HG03175 (cell line): Measurements from ENCODE around the gene CCDC97.
A peak's percentile ranks its signal among the peaks of the same experiment; 100 is the strongest.

Experiments
- ATAC-seq: cut with Tn5 transposase; IDR thresholded peaks from one replicate; pipeline ENCODE4 v1.9.1; 2021; ENCODE audit warnings: mild to moderate bottlenecking, moderate library complexity; ENCODE audit not compliant: unreplicated experiment

CCDC97 gene

DNA sequence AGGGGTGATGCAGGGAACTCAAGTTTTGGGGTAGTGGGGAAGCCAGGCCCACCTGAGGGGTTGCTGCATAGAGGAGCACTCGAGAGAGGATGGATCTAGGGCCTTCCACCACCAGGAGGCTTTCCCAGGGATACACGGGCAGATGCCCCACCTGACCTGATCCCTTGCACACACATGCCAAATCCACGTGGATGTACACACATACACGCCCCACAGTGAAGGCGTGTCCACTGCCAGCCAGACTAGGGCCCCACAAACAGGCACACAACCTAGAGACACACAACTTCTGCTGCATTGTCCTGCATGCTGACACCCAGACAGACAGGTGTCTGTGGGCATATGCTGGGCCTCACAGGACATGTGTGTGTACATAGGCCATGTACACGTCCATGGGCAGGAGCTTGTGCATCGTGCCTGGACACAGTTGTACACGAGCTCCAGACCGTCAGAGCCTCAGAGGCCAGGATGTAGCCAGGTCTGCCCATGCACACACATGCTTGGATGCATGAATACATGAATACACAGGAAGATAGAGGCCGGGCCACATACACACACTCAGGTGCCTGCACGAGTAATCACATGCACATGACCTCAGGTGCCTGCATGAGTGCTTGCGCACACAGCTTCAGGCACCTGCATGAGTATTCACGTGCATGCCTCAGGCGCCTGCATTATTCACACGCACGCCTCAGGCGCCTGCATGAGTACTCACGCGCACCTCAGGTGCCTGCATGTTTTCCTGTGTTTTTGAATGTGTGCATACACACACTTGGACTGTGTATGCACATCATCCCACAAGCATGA is 8.9 kb downstream of the CCDC97 start:
- no peak for ATAC-seq

- ATAC-seq = no peak
These were observed 9.7 kb downstream of the CCDC97 start for GRCh38 chr19:41319500-41320184.

DNA sequence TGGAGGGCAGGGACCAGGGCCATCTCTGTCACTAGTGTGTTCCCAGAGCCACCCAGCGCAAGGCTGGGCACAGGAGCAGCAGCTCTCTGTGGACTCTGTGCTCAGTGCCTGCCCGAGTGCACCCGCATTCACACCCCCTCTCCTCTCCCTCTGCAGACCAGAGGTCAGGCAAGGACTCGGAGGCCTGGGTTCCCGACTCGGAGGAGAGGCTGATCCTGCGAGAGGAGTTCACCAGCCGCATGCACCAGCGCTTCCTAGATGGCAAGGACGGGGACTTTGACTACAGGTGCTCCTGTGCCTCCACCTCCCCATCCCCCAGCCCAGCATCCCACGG is 10.2 kb downstream of the CCDC97 start:
- no peak for ATAC-seq

DNA sequence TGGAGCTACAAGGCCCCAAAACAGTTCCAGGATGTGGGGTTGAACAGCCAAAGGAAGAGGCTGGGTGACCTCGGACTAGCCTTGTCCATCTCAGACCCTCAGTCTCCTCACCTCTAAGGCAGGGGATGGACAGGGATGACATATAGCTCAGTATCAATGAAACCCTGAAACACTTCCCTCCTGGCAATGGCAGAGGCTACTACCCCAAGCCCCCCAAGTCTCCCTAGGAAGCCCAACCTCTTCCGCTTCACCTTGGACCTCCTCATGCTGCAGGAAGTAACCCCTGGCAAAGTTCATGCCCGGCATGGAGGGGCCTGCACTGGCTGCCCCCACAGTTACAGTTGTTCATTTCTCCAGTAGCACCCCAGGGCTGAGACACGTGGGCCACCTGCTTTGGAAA is 10.6 kb downstream of the CCDC97 start:
- ATAC-seq = no peak

- no peak for ATAC-seq
These were observed 11.2 kb downstream of the CCDC97 start for GRCh38 chr19:41321204-41321599.

DNA sequence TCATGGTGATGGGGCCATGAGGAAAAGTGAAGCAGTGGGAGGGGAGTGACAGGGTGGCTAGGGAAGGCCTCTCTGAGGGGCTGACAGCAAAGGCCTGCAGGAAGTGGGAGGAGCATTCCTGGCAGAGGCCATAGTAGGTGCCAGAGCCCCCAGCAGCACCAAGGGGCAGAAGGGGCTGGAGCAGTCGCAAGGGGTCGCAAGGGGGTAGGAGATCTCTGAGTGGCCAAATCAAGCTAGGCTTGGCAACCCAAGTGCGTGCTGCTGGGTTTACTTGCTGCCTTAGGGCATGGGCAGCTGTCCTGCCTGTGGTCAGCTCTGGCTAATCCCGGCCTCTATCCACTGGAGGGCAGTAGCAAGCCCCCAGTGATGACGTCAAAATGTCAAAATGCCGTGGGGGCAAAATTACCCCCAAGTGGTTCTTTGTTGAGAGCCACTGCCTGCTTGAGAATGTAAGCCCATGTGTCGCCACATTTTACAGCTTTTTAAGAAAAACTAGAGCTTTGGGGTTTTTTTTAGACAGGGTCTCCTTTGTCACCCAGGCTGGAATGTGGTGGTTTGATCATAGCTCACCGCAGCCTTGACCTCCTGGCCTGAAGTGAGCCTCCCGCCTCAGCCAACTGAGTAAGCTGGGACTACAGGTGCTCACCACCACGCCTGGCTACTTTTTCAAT is 11.8 kb downstream of the CCDC97 start:
- ATAC-seq = no peak

DNA sequence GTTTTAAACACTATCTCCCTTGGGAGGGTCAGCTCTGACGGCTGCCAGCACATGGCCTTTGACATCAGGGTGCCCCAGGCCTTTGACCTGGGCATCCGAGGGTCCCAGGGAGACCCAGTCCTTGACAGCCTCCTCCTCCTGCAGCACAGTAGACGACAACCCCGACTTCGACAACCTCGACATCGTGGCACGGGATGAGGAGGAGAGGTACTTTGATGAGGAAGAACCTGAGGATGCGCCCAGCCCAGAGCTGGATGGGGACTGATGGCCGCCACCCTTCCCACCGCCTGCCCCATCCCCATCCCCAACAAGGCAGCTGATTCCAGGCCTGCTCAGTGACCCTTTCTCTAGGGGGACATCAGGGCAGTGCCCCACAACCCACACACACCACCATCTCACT is 12.5 kb downstream of the CCDC97 start:
- ATAC-seq = no peak

- no peak for ATAC-seq
These were observed 13.1 kb downstream of the CCDC97 start for GRCh38 chr19:41323023-41323422.

DNA sequence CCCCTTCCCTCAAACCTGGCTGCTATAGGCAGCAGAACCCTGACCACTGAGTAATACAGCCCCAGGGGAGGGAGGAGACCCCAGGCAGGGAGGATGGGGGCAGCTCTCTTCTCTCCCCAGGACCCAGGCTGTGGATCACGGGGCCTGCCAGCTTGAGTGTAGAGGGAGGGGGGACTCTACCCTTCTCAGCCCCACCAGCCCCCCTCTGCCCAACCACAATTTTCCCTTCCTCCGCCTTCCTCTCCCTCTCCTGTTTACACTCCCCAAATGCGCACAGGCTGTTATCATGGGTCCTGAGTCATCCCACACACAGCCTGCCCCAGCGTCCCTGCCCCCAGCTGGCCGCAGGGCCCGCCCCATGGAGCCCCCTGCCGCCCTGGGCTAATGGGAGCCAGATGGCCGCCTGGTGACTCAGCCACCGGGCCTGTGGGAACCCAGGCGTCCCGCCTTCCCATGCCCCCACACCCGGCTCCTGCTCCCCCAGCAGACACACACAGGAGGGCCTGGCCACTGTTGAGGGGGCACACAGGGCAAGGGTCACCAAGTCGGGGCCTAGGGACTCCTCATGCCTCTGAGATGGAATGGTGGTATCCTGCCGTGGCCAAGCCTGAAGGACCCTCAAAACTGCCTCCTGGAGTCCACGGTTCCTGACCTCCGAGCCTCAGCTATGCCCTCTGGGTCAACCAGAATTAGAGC is 13.6 kb downstream of the CCDC97 start:
- ATAC-seq = no peak

DNA sequence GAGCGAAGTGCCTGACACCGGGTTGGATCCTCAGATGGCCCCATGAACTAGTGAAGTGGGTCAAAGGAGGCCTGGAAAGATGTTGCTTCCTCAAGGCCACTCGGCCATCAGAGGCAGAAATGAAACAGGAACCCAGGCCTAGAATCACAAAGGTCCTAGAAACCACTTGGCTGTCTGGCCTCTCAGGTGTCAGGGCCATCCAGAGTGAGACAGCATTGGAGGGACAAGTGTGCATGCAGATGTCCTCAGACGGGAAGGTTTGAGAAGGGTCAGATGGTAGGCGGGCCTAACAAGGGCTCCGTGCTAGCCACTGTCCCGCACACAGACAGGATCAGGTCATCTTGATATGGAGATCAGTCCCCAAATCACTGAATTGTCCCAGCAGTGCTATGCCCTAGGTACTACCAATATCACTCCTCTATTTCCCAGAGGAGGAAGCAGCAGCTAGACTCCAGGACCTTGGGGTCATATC is 14.3 kb downstream of the CCDC97 start:
- no peak for ATAC-seq

GRCh38 chr19:41324921-41325639 is 15.1 kb downstream of the CCDC97 start:
- no peak for ATAC-seq

DNA sequence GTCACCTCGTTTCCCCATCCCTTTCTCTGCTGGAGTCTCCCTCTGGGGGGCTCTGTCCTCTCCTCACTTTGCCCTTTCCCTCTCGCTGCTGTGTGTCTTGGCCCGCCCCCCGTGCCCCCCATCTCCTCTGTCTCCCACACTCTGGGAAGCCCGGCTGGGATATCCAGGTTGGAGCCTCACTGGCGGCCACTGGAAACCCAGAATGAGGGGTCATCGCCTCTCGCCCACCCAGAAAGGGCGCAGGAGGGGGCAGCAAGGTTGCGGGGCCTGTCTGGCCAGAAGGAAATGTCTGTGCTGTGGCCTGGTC is 15.6 kb downstream of the CCDC97 start:
- no peak for ATAC-seq

GRCh38 chr19:41325947-41326706 is 16.2 kb downstream of the CCDC97 start:
- ATAC-seq = no peak

GRCh38 chr19:41327076-41327575 is 17.2 kb downstream of the CCDC97 start:
- ATAC-seq = no peak

DNA sequence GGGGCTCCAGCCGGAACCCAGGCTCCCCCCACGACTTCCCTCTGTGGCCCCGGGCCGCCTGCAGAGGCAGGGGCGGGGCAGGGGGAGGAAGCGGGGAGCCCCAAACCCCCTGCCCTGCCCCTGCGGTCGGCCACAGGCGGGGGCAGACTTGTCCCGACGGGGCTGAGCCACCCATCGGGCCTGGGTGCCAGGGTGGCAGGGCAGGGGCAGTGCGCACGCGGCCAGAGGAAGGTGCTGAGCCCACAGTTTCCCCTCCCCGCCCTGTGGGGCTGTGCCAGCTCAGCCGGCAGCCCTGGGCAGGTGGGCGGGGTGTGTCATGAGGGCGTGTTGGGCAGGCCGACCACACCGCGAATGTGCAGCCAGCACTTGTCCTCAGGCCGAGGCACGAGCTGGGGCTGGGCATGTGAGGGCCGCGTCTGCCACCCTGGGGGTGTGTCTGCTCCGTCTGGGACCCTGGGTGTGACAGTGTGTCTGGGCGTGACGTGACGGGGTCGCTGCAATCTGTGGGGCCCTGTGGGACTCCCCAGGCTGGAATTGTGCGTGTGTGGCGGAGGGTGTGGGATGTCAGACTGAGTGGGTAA is 17.7 kb downstream of the CCDC97 start:
- peak; percentile 65 for ATAC-seq

GRCh38 chr19:41328157-41328841 is 18.3 kb downstream of the CCDC97 start:
- peak; percentile 5 for ATAC-seq

DNA sequence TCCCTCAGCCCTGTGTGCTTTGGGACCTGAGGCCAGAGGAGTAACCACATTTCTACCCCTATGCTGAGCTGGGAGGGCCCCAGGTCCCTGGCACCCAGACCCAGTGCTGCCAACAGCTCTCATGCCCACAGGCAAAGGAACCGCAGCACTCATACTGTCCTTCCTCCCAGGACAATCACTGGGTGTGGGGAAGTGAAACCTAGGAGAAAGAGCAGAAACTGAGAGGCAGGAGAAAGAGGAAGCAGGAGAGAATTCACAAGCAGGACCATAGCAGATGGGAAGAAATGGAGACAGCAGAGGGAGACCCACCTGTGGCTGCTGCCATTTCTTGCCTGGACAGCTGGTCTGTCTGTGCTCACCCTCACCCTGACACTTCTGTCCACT is 18.9 kb downstream of the CCDC97 start:
- no peak for ATAC-seq

DNA sequence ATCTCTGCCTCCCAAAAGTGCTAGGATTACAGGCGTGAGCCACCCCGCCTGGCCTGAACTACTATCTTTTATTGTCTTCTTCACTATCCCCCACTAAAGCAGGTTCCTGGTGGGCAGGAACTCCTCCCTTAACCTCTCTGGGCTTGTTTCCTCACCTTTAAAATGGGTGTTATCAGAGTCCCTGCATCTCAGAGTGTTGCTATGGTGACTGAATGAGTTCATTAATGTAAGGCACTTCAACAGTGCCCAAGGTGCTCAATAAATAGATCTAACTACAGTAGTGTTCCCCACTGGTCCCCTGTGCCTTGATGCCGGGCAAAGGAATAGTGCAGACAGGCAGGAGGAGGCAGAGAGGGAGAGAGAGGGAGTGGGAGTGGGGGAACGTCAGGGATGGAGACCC is 20.5 kb downstream of the CCDC97 start:
- no peak for ATAC-seq
